ENCODE results near the gene PIP4K2C.

Gene PIP4K2C

DNA sequence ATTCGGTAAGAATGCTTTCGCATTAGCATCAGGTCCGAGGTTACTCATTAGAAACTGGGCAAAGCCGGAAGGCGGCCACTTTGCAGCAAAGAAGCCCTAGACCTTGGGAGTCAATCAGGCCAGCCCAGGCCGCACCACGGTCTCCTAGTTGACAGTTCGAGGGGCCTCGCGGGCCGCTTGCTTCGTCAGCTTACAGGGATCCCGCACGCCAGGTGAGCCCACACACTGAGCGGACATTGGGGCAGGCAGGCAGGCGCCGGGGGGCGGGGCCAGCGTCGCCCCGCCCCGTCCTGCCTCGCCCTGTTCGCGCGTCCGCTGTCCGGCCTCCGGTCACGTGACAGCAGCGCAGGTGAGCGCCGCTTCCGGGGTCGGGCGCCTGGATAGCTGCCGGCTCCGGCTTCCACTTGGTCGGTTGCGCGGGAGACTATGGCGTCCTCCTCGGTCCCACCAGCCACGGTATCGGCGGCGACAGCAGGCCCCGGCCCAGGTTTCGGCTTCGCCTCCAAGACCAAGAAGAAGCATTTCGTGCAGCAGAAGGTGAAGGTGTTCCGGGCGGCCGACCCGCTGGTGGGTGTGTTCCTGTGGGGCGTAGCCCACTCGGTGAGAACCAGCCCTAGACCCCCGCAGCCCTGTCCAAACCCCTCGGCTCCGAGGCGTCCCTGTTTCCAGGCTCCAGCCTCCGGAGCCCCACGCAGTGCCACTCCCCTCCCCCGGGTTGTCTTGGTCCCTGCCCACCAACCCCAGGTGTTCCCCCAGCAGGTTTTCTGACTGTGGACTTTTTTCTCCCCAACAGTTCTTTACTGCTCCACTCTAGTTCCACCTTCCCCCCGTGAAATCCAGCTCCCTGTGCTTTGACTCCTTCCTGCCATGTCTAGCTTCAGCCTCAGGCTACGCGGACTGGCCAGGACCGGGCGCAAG lies at the start of gene PIP4K2C:
TSS of gene PIP4K2C (plus strand) at position 329 of the 918 bp plus-strand sequence. CDS start at position 427, 98 bp downstream.
- DNase-seq: no peak

DNA sequence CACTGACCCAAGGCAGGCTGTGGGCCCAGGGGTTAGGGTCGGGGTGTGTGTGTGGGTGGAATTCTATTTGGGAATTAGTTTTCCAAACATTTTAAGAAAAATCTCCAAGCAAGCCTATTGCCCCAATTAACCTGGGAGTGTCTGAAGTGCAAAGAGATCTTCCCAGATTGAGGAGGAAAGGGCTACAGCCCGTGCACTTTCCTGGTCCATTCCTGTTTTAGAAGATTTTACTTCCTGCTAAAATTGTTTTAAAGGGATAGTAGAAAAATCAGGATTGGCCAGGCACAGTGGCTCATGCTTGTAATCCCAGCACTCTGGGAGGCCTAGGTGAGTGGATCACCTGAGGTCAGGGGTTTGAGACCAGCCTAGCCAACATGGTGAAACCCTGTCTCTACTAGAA lies 49.3 kb upstream of the PIP4K2C start:
- DNase-seq: no peak

DNA sequence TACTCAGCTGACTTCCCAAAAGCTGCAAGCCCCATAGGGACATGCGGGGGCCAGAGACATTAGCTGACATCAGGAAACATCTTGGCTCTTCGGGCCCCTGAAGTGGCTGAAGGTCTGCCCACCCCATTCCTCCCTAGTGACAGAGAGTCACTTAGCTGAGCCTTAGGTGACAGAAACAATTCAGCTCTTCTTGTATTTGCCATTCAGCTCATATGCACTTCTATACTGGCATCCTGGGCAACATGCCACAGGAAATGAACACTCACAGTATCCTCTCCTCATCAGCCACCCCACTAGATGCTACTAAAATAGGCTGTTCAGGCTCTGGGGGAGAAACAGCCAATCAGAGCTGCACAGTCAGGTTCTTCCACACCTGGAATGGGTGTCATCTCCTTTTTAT lies 47.4 kb upstream of the PIP4K2C start:
- no peak for DNase-seq

GRCh38 chr12:57545809-57546437 lies 45.1 kb upstream of the PIP4K2C start:
- DNase-seq: no peak

- DNase-seq: peak; percentile 91
These were observed 44.3 kb upstream of the PIP4K2C start, which contains the start of gene DCTN2 for GRCh38 chr12:57546438-57547287. DCTN2 (minus strand) TSS chr12:57547192; CDS start chr12:57547063, 129 bp downstream.

DNA sequence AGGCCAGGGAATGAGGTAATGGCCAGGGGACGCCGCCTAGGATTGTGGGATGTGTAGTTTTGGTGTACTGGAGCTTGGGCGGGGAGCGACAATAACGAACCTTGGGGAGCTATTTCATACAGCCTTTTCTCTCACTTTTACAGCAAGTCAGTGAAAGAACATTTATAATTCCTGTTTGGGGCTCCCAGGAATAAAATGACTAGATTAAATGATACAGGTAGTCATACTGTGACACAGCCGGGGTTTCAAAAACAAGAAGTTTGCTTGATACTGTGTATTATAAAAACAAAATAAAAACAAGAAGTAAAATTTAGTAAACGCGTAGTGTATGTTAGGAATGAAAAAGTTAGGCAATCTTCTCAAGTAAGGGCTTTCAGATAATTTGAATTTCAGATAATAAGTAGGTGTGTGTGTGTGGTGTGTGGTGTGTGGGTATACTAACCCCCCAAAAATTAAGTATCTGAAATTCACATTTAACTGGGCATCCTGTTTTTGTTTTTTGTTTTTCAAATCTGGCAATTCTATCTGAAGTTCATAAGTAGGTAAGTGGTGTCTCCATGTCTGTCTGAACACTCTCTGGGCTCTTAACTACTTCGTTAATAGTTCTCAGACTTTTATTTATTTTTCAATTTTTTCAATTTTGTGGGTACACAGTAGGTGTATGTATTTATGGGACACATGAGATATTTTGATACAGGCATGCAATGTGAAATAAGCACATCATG lies 43.5 kb upstream of the PIP4K2C start:
- DNase-seq: no peak

- no peak for DNase-seq
These were observed 43.0 kb upstream of the PIP4K2C start for GRCh38 chr12:57548013-57548315.

DNA sequence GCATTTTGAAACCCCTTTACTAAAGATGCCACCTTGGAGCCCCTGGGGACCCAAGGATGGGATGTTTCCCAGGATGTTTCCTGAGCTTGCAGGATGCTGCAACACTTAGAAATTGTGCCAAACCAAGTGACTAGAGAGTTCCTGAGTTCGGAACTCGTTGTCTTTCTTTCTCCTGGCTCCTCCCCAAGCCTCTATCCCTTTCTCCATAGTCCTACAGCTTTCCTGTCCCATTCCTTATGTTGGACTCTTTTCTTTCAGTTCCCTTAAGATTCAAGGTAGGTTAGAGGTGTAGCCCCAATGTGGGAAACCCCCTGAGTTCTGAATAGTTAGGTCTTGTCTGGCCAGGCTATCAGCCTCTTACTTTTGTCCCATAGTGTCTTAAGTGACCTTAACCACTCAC lies 42.5 kb upstream of the PIP4K2C start:
- no peak for DNase-seq

GRCh38 chr12:57549203-57549908 lies 41.6 kb upstream of the PIP4K2C start:
- DNase-seq: no peak

DNA sequence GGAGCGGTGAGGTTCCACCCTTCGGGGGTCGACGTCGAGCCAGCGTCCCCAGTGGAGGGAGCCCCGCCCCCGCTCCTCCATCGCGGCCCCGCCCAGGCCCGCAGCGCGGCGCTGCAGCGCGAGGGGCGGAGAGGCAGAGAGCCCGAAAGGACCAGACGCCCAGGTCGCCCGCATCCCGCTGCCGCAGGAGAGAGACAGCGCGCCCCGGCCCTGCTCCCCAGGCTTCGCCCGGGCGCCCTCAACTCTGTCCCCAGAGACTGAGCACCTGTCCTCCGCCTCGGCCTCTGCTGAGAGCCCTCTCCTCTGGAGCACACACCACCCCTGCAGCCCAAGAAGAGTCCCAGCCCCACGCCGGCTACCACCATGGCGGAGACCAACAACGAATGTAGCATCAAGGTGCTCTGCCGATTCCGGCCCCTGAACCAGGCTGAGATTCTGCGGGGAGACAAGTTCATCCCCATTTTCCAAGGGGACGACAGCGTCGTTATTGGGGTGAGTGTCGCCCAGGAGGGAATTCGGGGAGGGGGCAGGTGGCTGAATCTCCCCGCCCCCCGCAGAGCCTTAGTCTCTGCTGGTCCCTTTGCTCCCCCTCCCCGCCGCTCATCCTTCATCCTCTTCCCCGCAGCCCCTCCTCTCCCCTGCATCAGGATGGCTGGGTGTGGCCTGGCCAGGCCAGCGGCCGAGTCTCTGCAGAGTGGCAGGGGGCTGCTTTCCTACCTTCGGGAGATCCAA lies 40.9 kb upstream of the PIP4K2C start, which contains the start of gene KIF5A:
TSS of gene KIF5A (plus strand) at position 136 of the 732 bp plus-strand sequence. CDS start at position 364, 228 bp downstream.
- no peak for DNase-seq

- DNase-seq: no peak
These were observed 40.1 kb upstream of the PIP4K2C start for GRCh38 chr12:57550641-57551549.

- DNase-seq: no peak
These were observed 39.2 kb upstream of the PIP4K2C start for GRCh38 chr12:57551637-57552305.

DNA sequence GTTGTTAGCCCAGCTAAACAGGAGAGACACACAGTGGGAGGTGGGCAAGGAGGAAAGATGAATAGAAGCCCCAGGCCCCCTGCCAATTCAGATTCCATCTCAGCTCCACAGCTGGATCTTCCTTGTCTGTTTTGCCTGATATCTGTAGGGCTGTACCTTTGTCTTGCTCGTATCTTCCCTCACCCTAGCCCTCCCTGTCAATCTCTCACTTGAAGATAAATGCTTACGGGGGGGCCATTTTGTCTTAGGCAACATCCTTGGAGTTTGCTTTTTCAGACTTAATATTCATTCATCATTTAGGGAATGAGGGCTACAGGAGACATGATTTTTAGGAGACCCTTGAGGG lies 38.7 kb upstream of the PIP4K2C start:
- no peak for DNase-seq

GRCh38 chr12:57552835-57553313 lies 38.1 kb upstream of the PIP4K2C start:
- no peak for DNase-seq

DNA sequence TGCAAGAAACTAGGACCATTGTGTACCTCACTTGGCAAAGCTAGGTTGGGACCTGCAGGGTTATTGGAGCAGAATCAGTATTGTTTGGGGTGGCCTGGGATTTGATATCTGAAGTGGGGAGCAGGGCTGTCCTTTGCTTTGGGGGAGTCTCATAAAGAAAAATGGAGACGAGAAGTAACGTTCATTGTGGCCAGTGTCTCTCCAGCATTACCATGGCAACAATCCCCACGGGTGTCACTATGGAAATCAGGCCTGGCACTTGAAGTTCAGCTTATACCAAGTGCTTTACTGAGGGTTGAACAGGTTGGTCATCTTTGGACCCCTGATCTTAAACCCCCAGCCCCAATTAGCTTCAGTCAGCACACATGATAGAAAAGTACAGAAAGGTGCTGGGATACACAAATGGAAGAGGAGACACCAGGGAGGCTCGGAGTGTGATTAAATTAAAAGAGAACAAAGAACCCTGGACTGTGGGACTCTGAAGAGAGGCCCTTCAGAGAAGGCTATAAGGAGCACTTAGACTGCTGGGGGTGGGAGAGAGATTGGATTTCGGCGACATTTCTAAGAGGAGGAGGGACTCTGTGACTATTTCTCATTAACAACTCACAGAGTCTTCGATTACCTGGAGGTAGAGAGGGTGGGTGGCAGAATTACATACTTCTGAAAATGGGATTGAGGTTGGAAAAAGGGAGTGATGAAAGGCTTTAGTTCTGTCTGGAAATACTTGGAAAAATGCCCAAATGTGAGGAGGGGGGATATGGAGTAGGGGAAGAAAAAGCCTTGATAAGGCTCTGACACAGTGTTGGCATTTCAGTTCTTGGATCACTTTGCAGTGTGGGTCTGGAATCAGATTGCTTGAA lies 37.4 kb upstream of the PIP4K2C start:
- peak; percentile 62 for DNase-seq

DNA sequence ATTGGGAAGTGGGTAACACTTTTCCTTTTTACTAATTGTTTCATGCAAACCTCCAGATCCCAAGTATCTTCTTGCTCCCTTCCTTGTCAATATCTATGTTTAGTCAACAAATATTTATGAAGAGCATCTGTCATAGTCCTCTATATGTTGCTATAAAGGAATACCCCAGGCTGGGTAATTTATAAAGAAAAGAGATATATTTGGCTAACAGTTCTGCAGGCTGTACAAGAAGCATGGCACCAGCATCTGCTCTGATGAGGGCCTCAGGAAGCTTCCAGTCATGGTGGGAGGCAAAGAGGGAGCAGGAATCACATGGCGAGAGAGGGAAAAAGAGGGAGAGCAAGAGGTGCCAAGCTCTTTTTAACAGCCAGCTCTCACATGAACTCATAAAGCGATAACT lies 36.5 kb upstream of the PIP4K2C start:
- no peak for DNase-seq

- no peak for DNase-seq
These were observed 36.1 kb upstream of the PIP4K2C start for GRCh38 chr12:57554897-57555296.

- DNase-seq: no peak
These were observed 32.1 kb upstream of the PIP4K2C start for GRCh38 chr12:57558864-57559263.
